Measurements from ENCODE around the gene STT3B.

- no peak for TF ChIP-seq CTCF (conservative IDR thresholded peaks at IDR 0.05; ENCODE audit: low read depth, low read length)
- no peak for TF ChIP-seq EZH2phosphoT487 (IDR thresholded peaks at IDR 0.05; ENCODE audit: borderline replicate concordance, low read length)
Observed at GRCh38 chr3:31514570-31514969, 18.2 kb upstream of the STT3B start.
